Liver (tissue), 9 donors: ENCODE results near the gene RBM39. TPM values are rescaled to one million over a fixed set of nuclear protein-coding genes. Genes with fewer than 3 reads are reported as not detected.
A peak's percentile ranks its signal among the peaks of the same experiment; 100 is the strongest.

ENCODE experiments used
- DNase-seq: peaks from one replicate; pipeline ENCODE4 v3.0.0-alpha.2; 2017; ENCODE audit warnings: low spot score
- H3K27ac ChIP-seq, 2 donors: one replicate each; pipeline ENCODE4 v1.7.0; 2013; ENCODE audit warnings: inconsistent platforms in 2 of 2, low read length in 2 of 2, control low read depth in 1 of 2, low read depth in 1 of 2, mild to moderate bottlenecking in 1 of 2
- H3K27me3 ChIP-seq, 4 donors: one replicate each; pipeline versions ENCODE4 v1.6.1 to v1.7.0; 2013; ENCODE audit warnings: low read length in 3 of 4, inconsistent platforms in 1 of 4, mild to moderate bottlenecking in 1 of 4, moderate library complexity in 1 of 4; ENCODE audit not compliant: control insufficient read depth in 4 of 4, insufficient read depth in 4 of 4
- H3K36me3 ChIP-seq, 4 donors: one replicate each; pipeline versions ENCODE4 v1.6.1 to v1.7.0; 2013; ENCODE audit warnings: low read length in 3 of 4, mild to moderate bottlenecking in 3 of 4, low read depth in 1 of 4, moderate library complexity in 1 of 4; ENCODE audit not compliant: control insufficient read depth in 4 of 4, insufficient read depth in 3 of 4
- H3K4me1 ChIP-seq, 4 donors: one replicate each; pipeline versions ENCODE4 v1.6.1 to v1.7.0; 2013; ENCODE audit warnings: low read length in 3 of 4, mild to moderate bottlenecking in 3 of 4, moderate library complexity in 1 of 4; ENCODE audit not compliant: control insufficient read depth in 4 of 4, insufficient read depth in 4 of 4
- H3K4me3 ChIP-seq, 3 donors: one replicate each; pipeline versions ENCODE4 v1.6.1 to v1.7.0; 2013; ENCODE audit warnings: low read length in 3 of 3, control low read depth in 1 of 3, low read depth in 1 of 3, mild to moderate bottlenecking in 1 of 3
- H3K9ac ChIP-seq, 2 donors: one replicate each; pipeline ENCODE4 v1.7.0; 2013; ENCODE audit warnings: low read length in 2 of 2, mild to moderate bottlenecking in 2 of 2, moderate library complexity in 2 of 2, control low read depth in 1 of 2, low read depth in 1 of 2
- H3K9me3 ChIP-seq, 4 donors: one replicate each; pipeline versions ENCODE4 v1.6.1 to v1.7.0; 2013; ENCODE audit warnings: low read length in 3 of 4; ENCODE audit not compliant: control insufficient read depth in 4 of 4
- EGR1 ChIP-seq, 2 donors: IDR thresholded peaks; 2 replicates each; pipeline ENCODE4 v1.6.1; 2016 to 2018; ENCODE audit warnings: antibody characterized with exemption in 2 of 2, low read depth in 2 of 2
- FOXA1 ChIP-seq: IDR thresholded peaks from 2 replicates; pipeline ENCODE4 v1.6.1; 2016; ENCODE audit warnings: antibody characterized with exemption
- FOXA2 ChIP-seq: IDR thresholded peaks from 2 replicates; pipeline ENCODE4 v1.6.1; 2016; ENCODE audit warnings: antibody characterized with exemption
- GABPA ChIP-seq, 2 donors: IDR thresholded peaks in 1 of 2; conservative IDR thresholded peaks in 1 of 2; 2 replicates each; pipeline ENCODE4 v1.6.1; 2016; ENCODE audit warnings: antibody characterized with exemption in 2 of 2, mild to moderate bottlenecking in 1 of 2, moderate library complexity in 1 of 2
- HNF4A ChIP-seq, 2 donors: conservative IDR thresholded peaks; 2 replicates each; pipeline ENCODE4 v1.6.1; 2016; ENCODE audit warnings: antibody characterized with exemption in 2 of 2, mild to moderate bottlenecking in 2 of 2
- HNF4G ChIP-seq: IDR thresholded peaks from 2 replicates; pipeline ENCODE4 v1.6.1; 2016; ENCODE audit warnings: antibody characterized with exemption
- JUND ChIP-seq, 2 donors: IDR thresholded peaks; 2 replicates each; pipeline ENCODE4 v1.6.1; 2016; ENCODE audit warnings: antibody characterized with exemption in 2 of 2
- NR2F2 ChIP-seq: IDR thresholded peaks from 2 replicates; pipeline ENCODE4 v1.6.1; 2016; ENCODE audit warnings: antibody characterized with exemption
- RAD21 ChIP-seq, 2 donors: IDR thresholded peaks; 2 replicates each; pipeline ENCODE4 v1.6.1; 2016; ENCODE audit warnings: antibody characterized with exemption in 2 of 2, mild to moderate bottlenecking in 2 of 2
- RXRA ChIP-seq, 2 donors: IDR thresholded peaks; 2 replicates each; pipeline ENCODE4 v1.6.1; 2017 to 2018; ENCODE audit warnings: antibody characterized with exemption in 2 of 2, mild to moderate bottlenecking in 1 of 2
- SP1 ChIP-seq: IDR thresholded peaks from 2 replicates; pipeline ENCODE4 v1.6.1; 2018; ENCODE audit warnings: antibody characterized with exemption, mild to moderate bottlenecking
- TAF1 ChIP-seq: conservative IDR thresholded peaks from 2 replicates; pipeline ENCODE4 v1.6.1; 2016; ENCODE audit warnings: antibody characterized with exemption, mild to moderate bottlenecking
- YY1 ChIP-seq: IDR thresholded peaks from 2 replicates; pipeline ENCODE4 v1.6.1; 2016; ENCODE audit warnings: antibody characterized with exemption, mild to moderate bottlenecking
- WGBS: extraction: QIAGEN DNeasy Blood & Tissue Kit; methylation state at CpG from one replicate; pipeline ENCODE4 v1.1.7; 2013; 5-methylcytosine and 5-hydroxymethylcytosine counted together
- polyA plus RNA-seq, 2 donors: library from polyadenylated mRNA; stranded (reverse) in 1 of 2; unstranded in 1 of 2; fragments of 200-250 nt in 1 of 2; fragments of >200 nt in 1 of 2; fragmentation: Nextera tagmentation in 1 of 2; extraction: Ambion mirVana in 1 of 2; gene quantifications; one replicate each; pipeline versions ENCODE4 v1.2.1 to v1.2.3, GENCODE V29; 2013 to 2015
- total RNA-seq, 2 donors: library from RNA; depleted of rRNA; stranded (reverse); fragments of >200 nt; gene quantifications; one replicate each; pipeline ENCODE4 v1.2.3, GENCODE V29; 2014
- TF ChIP-seq, protein P1 (sequence below): fragments of 150-350 bp; IDR thresholded peaks from 2 replicates; pipeline ENCODE4 v1.5.1; 2017; ENCODE audit warnings: improper control_type of control experiment, low read depth, low read length; ENCODE audit not compliant: missing input control
- TF ChIP-seq, protein P2 (sequence below): IDR thresholded peaks from 2 replicates; pipeline ENCODE4 v1.6.1; 2016; ENCODE audit warnings: antibody characterized with exemption
- TF ChIP-seq, protein P3 (sequence below): IDR thresholded peaks from 2 replicates; pipeline ENCODE4 v1.6.1; 2016; ENCODE audit warnings: antibody characterized with exemption
- TF ChIP-seq, protein P4 (sequence below): IDR thresholded peaks from 2 replicates; pipeline ENCODE4 v1.6.1; 2016; ENCODE audit warnings: antibody characterized with exemption, mild to moderate bottlenecking
- donor health status: healthy.
- donor health status: healthy.
- donor health status: healthy.
- donor health status: healthy.
- donor health status: healthy.

Gene RBM39
- total and polyA plus RNA-seq, 4 donors = 57.2 to 211 (median 198) TPM

DNA sequence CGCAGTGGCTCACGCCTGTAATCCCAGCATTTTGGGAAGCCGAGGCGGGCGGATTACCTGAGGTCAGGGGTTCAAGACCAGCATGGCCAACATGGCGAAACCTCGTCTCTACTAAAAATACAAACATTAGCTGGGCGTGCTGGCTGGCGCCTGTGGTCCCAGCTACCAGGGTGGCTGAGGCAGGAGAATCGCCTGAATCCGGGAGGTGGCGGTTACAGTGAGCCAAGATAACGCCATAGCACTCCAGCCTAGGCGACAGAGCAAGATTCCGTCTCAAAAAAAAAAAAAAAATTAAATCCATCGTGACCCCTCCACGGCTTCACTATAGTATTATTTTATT is 76.1 kb downstream of the RBM39 start:
- H3K4me3 ChIP-seq = no peak overlapping the region
- H3K36me3 ChIP-seq = peaks cover 0 to 24% (median 22%) of the 10 kb centered on the region in 4 donors
- no peaks in the 10 kb centered on the region for H3K9me3 ChIP-seq
- no peak overlapping the region for H3K9ac ChIP-seq
- no peaks in the 10 kb centered on the region for H3K27me3 ChIP-seq
- peaks cover 4 to 30% (median 21%) of the 10 kb centered on the region in 4 donors for H3K4me1 ChIP-seq
- H3K27ac ChIP-seq = no peak overlapping the region
- DNase-seq = no peak
- TF ChIP-seq, protein P1, sequence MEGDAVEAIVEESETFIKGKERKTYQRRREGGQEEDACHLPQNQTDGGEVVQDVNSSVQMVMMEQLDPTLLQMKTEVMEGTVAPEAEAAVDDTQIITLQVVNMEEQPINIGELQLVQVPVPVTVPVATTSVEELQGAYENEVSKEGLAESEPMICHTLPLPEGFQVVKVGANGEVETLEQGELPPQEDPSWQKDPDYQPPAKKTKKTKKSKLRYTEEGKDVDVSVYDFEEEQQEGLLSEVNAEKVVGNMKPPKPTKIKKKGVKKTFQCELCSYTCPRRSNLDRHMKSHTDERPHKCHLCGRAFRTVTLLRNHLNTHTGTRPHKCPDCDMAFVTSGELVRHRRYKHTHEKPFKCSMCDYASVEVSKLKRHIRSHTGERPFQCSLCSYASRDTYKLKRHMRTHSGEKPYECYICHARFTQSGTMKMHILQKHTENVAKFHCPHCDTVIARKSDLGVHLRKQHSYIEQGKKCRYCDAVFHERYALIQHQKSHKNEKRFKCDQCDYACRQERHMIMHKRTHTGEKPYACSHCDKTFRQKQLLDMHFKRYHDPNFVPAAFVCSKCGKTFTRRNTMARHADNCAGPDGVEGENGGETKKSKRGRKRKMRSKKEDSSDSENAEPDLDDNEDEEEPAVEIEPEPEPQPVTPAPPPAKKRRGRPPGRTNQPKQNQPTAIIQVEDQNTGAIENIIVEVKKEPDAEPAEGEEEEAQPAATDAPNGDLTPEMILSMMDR = no peak
- TF ChIP-seq, protein P2, sequence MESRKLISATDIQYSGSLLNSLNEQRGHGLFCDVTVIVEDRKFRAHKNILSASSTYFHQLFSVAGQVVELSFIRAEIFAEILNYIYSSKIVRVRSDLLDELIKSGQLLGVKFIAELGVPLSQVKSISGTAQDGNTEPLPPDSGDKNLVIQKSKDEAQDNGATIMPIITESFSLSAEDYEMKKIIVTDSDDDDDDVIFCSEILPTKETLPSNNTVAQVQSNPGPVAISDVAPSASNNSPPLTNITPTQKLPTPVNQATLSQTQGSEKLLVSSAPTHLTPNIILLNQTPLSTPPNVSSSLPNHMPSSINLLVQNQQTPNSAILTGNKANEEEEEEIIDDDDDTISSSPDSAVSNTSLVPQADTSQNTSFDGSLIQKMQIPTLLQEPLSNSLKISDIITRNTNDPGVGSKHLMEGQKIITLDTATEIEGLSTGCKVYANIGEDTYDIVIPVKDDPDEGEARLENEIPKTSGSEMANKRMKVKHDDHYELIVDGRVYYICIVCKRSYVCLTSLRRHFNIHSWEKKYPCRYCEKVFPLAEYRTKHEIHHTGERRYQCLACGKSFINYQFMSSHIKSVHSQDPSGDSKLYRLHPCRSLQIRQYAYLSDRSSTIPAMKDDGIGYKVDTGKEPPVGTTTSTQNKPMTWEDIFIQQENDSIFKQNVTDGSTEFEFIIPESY = no peak
- TF ChIP-seq RAD21 (IDR thresholded peaks at IDR 0.05) = no peak
- 97% methylated on average over 17 of the region's 17 CpGs for WGBS

DNA sequence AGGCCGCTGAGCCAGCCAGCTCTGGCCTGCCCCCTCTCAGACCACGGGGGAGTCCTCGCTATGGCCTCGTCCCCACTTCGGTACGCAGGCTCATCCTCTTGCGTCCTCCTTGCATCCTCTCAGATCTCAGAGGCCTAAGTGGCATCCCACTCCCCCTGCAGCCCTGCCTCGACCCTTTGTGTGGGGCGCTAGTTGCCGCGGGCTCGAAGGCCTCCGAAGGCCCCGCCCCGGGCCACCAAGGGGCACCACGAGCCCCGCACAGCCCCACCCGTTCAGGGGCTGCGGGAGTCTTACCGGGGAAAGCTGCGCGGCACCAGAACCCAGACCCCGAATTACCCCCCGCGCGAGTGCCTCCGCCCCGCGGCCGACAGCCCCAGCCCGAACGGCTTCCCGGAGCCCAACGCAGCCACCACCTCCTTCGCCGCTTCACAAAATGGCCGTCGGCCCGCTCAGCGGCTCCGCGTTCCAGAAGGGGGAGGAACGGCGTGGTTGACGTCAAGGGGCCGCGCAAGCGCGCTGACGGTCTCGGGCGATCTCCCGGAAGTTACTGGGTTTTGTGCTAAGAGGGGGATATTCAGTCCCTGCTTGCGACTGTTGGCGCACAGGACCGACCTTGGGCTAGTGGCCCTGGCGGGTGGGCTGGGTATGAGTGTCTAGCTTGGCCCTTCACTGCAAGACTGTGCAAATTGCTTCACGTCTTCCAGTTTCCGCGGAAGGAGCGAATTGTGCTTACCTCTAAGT is 77.4 kb downstream of the RBM39 start, which contains the start of the genes CPNE1 and RBM12:
Gene CPNE1, minus strand, starts transcription at position 435 of the 741 bp plus-strand sequence. CDS start 31,977 bp downstream, outside the sequence.
Gene RBM12, minus strand, starts transcription at position 435 of the 741 bp plus-strand sequence. CDS start 9,578 bp downstream, outside the sequence.
- no peaks in the 10 kb centered on the region for H3K9me3 ChIP-seq
- TF ChIP-seq SP1 (peak; percentile 39), NR2F2 (no peak), FOXA1 (no peak), HNF4A (conservative IDR thresholded peaks at IDR 0.05) (peak in 1 of 2 donors; percentile 3), TAF1 (peak; percentile 89), JUND (IDR thresholded peaks at IDR 0.05) (peak in 1 of 2 donors; percentile 25), HNF4G (no peak), FOXA2 (no peak), RAD21 (IDR thresholded peaks at IDR 0.05) (peak in 1 of 2 donors; percentile 35), GABPA (IDR thresholded peaks at IDR 0.05 in 1 of 2, conservative IDR thresholded peaks at IDR 0.05 in 1 of 2) (peak; percentile 7 to 77), YY1 (peak; percentile 99), RXRA (IDR thresholded peaks at IDR 0.05) (peak in 1 of 2 donors; percentile 5), EGR1 (IDR thresholded peaks at IDR 0.05; ENCODE audit: low read depth in 2 of 2) (no peak)
- TF ChIP-seq, protein P3, sequence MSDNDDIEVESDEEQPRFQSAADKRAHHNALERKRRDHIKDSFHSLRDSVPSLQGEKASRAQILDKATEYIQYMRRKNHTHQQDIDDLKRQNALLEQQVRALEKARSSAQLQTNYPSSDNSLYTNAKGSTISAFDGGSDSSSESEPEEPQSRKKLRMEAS = peak; percentile 51
- TF ChIP-seq, protein P4, sequence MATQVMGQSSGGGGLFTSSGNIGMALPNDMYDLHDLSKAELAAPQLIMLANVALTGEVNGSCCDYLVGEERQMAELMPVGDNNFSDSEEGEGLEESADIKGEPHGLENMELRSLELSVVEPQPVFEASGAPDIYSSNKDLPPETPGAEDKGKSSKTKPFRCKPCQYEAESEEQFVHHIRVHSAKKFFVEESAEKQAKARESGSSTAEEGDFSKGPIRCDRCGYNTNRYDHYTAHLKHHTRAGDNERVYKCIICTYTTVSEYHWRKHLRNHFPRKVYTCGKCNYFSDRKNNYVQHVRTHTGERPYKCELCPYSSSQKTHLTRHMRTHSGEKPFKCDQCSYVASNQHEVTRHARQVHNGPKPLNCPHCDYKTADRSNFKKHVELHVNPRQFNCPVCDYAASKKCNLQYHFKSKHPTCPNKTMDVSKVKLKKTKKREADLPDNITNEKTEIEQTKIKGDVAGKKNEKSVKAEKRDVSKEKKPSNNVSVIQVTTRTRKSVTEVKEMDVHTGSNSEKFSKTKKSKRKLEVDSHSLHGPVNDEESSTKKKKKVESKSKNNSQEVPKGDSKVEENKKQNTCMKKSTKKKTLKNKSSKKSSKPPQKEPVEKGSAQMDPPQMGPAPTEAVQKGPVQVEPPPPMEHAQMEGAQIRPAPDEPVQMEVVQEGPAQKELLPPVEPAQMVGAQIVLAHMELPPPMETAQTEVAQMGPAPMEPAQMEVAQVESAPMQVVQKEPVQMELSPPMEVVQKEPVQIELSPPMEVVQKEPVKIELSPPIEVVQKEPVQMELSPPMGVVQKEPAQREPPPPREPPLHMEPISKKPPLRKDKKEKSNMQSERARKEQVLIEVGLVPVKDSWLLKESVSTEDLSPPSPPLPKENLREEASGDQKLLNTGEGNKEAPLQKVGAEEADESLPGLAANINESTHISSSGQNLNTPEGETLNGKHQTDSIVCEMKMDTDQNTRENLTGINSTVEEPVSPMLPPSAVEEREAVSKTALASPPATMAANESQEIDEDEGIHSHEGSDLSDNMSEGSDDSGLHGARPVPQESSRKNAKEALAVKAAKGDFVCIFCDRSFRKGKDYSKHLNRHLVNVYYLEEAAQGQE = peak; percentile 79
- H3K27me3 ChIP-seq = no peaks in the 10 kb centered on the region
- H3K4me3 ChIP-seq = peak within 1 kb of the TSS; percentile 65 to 95 (median 72)
- H3K27ac ChIP-seq = peak within 1 kb of the TSS; percentile 92 to 98
- whole genome bisulfite sequencing = under 1% methylated on average over 61 of the region's 61 CpGs
- peaks cover 0 to 12% (median 10%) of the 10 kb centered on the region in 4 donors for H3K36me3 ChIP-seq
- H3K9ac ChIP-seq = peak within 1 kb of the TSS; percentile 97 to 98
- peaks cover 6 to 36% (median 22%) of the 10 kb centered on the region in 4 donors for H3K4me1 ChIP-seq
- DNase-seq = peak; percentile 90
